ENCODE measurements around the gene DTNB.

Gene DTNB

GRCh38 chr2:25378731-25379490, 294.5 kb downstream of the DTNB start:
- Histone ChIP-seq H3K27me3 (replicated peaks; ENCODE audit: control insufficient read depth, insufficient read depth, low read length) (no peaks in the 10 kb centered on the region), H3K4me1 (ENCODE audit: control insufficient read depth, insufficient read depth, low read length) (peaks cover 4% of the 10 kb centered on the region), H3K9ac (ENCODE audit: low read length) (no peak overlapping the region), H3K36me3 (ENCODE audit: control insufficient read depth, insufficient read depth, low read length, severe bottlenecking) (no peaks in the 10 kb centered on the region), H3K9me3 (ENCODE audit: control insufficient read depth, low read length) (no peaks in the 10 kb centered on the region), H3K4me3 (ENCODE audit: low read length) (no peak overlapping the region)
- DNase-seq (ENCODE audit: low read depth): no peak

- Histone ChIP-seq H3K9ac (ENCODE audit: low read length) (no peak overlapping the region), H3K27me3 (replicated peaks; ENCODE audit: control insufficient read depth, insufficient read depth, low read length) (no peaks in the 10 kb centered on the region), H3K9me3 (ENCODE audit: control insufficient read depth, low read length) (no peaks in the 10 kb centered on the region), H3K36me3 (ENCODE audit: control insufficient read depth, insufficient read depth, low read length, severe bottlenecking) (no peaks in the 10 kb centered on the region), H3K4me3 (ENCODE audit: low read length) (no peak overlapping the region), H3K4me1 (ENCODE audit: control insufficient read depth, insufficient read depth, low read length) (peaks cover 4% of the 10 kb centered on the region)
- no peak for DNase-seq (ENCODE audit: low read depth)
These were observed 295.5 kb downstream of the DTNB start for GRCh38 chr2:25377822-25378421.

GRCh38 chr2:25376750-25377621, 296.4 kb downstream of the DTNB start:
- DNase-seq (ENCODE audit: low read depth): peak; percentile 92
- Histone ChIP-seq H3K9me3 (ENCODE audit: control insufficient read depth, low read length) (no peaks in the 10 kb centered on the region), H3K4me3 (ENCODE audit: low read length) (peak overlapping the region; percentile 71), H3K4me1 (ENCODE audit: control insufficient read depth, insufficient read depth, low read length) (peaks cover 4% of the 10 kb centered on the region), H3K9ac (ENCODE audit: low read length) (peak overlapping the region; percentile 42), H3K27me3 (replicated peaks; ENCODE audit: control insufficient read depth, insufficient read depth, low read length) (no peaks in the 10 kb centered on the region), H3K36me3 (ENCODE audit: control insufficient read depth, insufficient read depth, low read length, severe bottlenecking) (no peaks in the 10 kb centered on the region)

GRCh38 chr2:25375989-25376545, 297.3 kb downstream of the DTNB start:
- Histone ChIP-seq H3K36me3 (ENCODE audit: control insufficient read depth, insufficient read depth, low read length, severe bottlenecking) (no peaks in the 10 kb centered on the region), H3K27me3 (replicated peaks; ENCODE audit: control insufficient read depth, insufficient read depth, low read length) (no peaks in the 10 kb centered on the region), H3K4me3 (ENCODE audit: low read length) (peak overlapping the region; percentile 71), H3K9ac (ENCODE audit: low read length) (no peak overlapping the region), H3K9me3 (ENCODE audit: control insufficient read depth, low read length) (no peaks in the 10 kb centered on the region), H3K4me1 (ENCODE audit: control insufficient read depth, insufficient read depth, low read length) (peaks cover 4% of the 10 kb centered on the region)
- DNase-seq (ENCODE audit: low read depth): no peak

GRCh38 chr2:25375371-25375988, 297.9 kb downstream of the DTNB start:
- Histone ChIP-seq H3K9ac (ENCODE audit: low read length) (no peak overlapping the region), H3K4me1 (ENCODE audit: control insufficient read depth, insufficient read depth, low read length) (peaks cover 4% of the 10 kb centered on the region), H3K9me3 (ENCODE audit: control insufficient read depth, low read length) (no peaks in the 10 kb centered on the region), H3K27me3 (replicated peaks; ENCODE audit: control insufficient read depth, insufficient read depth, low read length) (no peaks in the 10 kb centered on the region), H3K36me3 (ENCODE audit: control insufficient read depth, insufficient read depth, low read length, severe bottlenecking) (no peaks in the 10 kb centered on the region), H3K4me3 (ENCODE audit: low read length) (no peak overlapping the region)
- DNase-seq (ENCODE audit: low read depth): no peak

- Histone ChIP-seq H3K9me3 (ENCODE audit: control insufficient read depth, low read length) (no peaks in the 10 kb centered on the region), H3K4me1 (ENCODE audit: control insufficient read depth, insufficient read depth, low read length) (peaks cover 4% of the 10 kb centered on the region), H3K27me3 (replicated peaks; ENCODE audit: control insufficient read depth, insufficient read depth, low read length) (no peaks in the 10 kb centered on the region), H3K9ac (ENCODE audit: low read length) (no peak overlapping the region), H3K4me3 (ENCODE audit: low read length) (no peak overlapping the region), H3K36me3 (ENCODE audit: control insufficient read depth, insufficient read depth, low read length, severe bottlenecking) (no peaks in the 10 kb centered on the region)
- no peak for DNase-seq (ENCODE audit: low read depth)
These were observed 298.6 kb downstream of the DTNB start for GRCh38 chr2:25374827-25375226.

- no peak overlapping the region for H3K4me3 ChIP-seq (ENCODE audit: low read length)
- no peak for DNase-seq (ENCODE audit: low read depth)
- H3K9ac ChIP-seq (ENCODE audit: low read length): no peak overlapping the region
- peaks cover 4% of the 10 kb centered on the region for H3K4me1 ChIP-seq (ENCODE audit: control insufficient read depth, insufficient read depth, low read length)
- H3K27me3 ChIP-seq (replicated peaks; ENCODE audit: control insufficient read depth, insufficient read depth, low read length): no peaks in the 10 kb centered on the region
- no peaks in the 10 kb centered on the region for H3K36me3 ChIP-seq (ENCODE audit: control insufficient read depth, insufficient read depth, low read length, severe bottlenecking)
- H3K9me3 ChIP-seq (ENCODE audit: control insufficient read depth, low read length): no peaks in the 10 kb centered on the region
These were observed 299.0 kb downstream of the DTNB start for GRCh38 chr2:25374411-25374810.

GRCh38 chr2:25373269-25373981, 300.0 kb downstream of the DTNB start:
- Histone ChIP-seq H3K4me1 (ENCODE audit: control insufficient read depth, insufficient read depth, low read length) (peaks cover 4% of the 10 kb centered on the region), H3K27me3 (replicated peaks; ENCODE audit: control insufficient read depth, insufficient read depth, low read length) (no peaks in the 10 kb centered on the region), H3K4me3 (ENCODE audit: low read length) (no peak overlapping the region), H3K9me3 (ENCODE audit: control insufficient read depth, low read length) (no peaks in the 10 kb centered on the region), H3K36me3 (ENCODE audit: control insufficient read depth, insufficient read depth, low read length, severe bottlenecking) (no peaks in the 10 kb centered on the region), H3K9ac (ENCODE audit: low read length) (no peak overlapping the region)
- DNase-seq (ENCODE audit: low read depth): no peak

- Histone ChIP-seq H3K9ac (ENCODE audit: low read length) (no peak overlapping the region), H3K27me3 (replicated peaks; ENCODE audit: control insufficient read depth, insufficient read depth, low read length) (no peaks in the 10 kb centered on the region), H3K36me3 (ENCODE audit: control insufficient read depth, insufficient read depth, low read length, severe bottlenecking) (no peaks in the 10 kb centered on the region), H3K4me3 (ENCODE audit: low read length) (no peak overlapping the region), H3K4me1 (ENCODE audit: control insufficient read depth, insufficient read depth, low read length) (peaks cover 4% of the 10 kb centered on the region), H3K9me3 (ENCODE audit: control insufficient read depth, low read length) (no peaks in the 10 kb centered on the region)
- no peak for DNase-seq (ENCODE audit: low read depth)
These were observed 300.7 kb downstream of the DTNB start for GRCh38 chr2:25372405-25373268.

Data from adipocyte (in vitro differentiated cells).